ENCODE results near the gene STEEP1. TPM values are rescaled to one million over a fixed set of nuclear protein-coding genes. Genes with fewer than 3 reads are reported as not detected.

The STEEP1 gene
- total and polyA plus RNA-seq, 2 donors (not counting 3 experiments of a cell fraction or from before 2014, with no cell fraction given) = 12.1 to 23.1 TPM

GRCh38 chrX:119549327-119550016 is 15.7 kb downstream of the STEEP1 start:
- dilution Hi-C loops (cut with MboI; ENCODE audit: extremely low pct_ligation_motif_present, low sequenced_read_pairs) (no loop called here), intact Hi-C loops (cut with micrococcal nuclease) (no loop called here)
- DNase-seq (ENCODE audit: low read depth, low spot score) (no peak), FAIRE-seq (no peak)
- Histone ChIP-seq H4K20me1 (replicated peaks; ENCODE audit: control insufficient read depth, extremely low read depth, insufficient read depth, low read length) (no peaks in the 10 kb centered on the region), H3K9me1 (replicated peaks; ENCODE audit: control insufficient read depth, extremely low read depth, insufficient read depth, low read length) (no peaks in the 10 kb centered on the region), H3K9me3 (replicated peaks; ENCODE audit: control insufficient read depth, insufficient read depth, low read length) (no peaks in the 10 kb centered on the region), H3K4me3 (replicated peaks in 1 of 3; ENCODE audit: insufficient read depth in 1 of 3, low read depth in 1 of 3, low read length in 3 of 3) (no peak overlapping the region), H3K4me2 (ENCODE audit: insufficient read depth, low read length) (no peak overlapping the region), H3K79me2 (ENCODE audit: control insufficient read depth, insufficient read depth, low read length) (peaks cover 5% of the 10 kb centered on the region), H3K4me1 (ENCODE audit: control insufficient read depth, extremely low read depth, insufficient read depth, low read length) (no peaks in the 10 kb centered on the region), H3K27ac (ENCODE audit: insufficient read depth, low read depth, low read length) (no peak overlapping the region), H3K27me3 (ENCODE audit: control insufficient read depth in 2 of 2, insufficient read depth in 2 of 2, low read length in 2 of 2) (no peaks in the 10 kb centered on the region), H3K36me3 (ENCODE audit: control insufficient read depth in 2 of 2, extremely low read depth in 1 of 2, insufficient read depth in 2 of 2, low read length in 2 of 2) (no peaks in the 10 kb centered on the region), H2AFZ (ENCODE audit: low read depth, low read length) (no peak overlapping the region), H3K9ac (replicated peaks; ENCODE audit: extremely low read depth, insufficient read depth, low read length) (no peak overlapping the region)
- ChIA-PET POLR2A (no interaction called here), CTCF (interaction anchor here (1.2 kb wide), 1 partner anchor 21 kb away, joined by 3 read pairs; no protein-coding TSS in a partner anchor)
- TF ChIP-seq POLR2AphosphoS5 (IDR thresholded peaks at IDR 0.05; ENCODE audit: insufficient read depth, low read depth, low read length) = no peak
- TF ChIP-seq MAX (IDR thresholded peaks at IDR 0.05; ENCODE audit: insufficient read depth, insufficient read length) = no peak
- no peak for TF ChIP-seq JUN (IDR thresholded peaks at IDR 0.05; ENCODE audit: borderline replicate concordance, insufficient read depth, insufficient read length, low read depth)
- TF ChIP-seq FOS (IDR thresholded peaks at IDR 0.05; ENCODE audit: borderline replicate concordance, insufficient read depth, low read length) = no peak
- TF ChIP-seq CTCF (IDR thresholded peaks at IDR 0.05; ENCODE audit: extremely low read depth in 1 of 2, insufficient read depth in 1 of 2, low read depth in 1 of 2, low read length in 2 of 2) = no peak
- TF ChIP-seq GATA2 (IDR thresholded peaks at IDR 0.05; ENCODE audit: insufficient read depth, insufficient read length, low read depth, low read length) = no peak
- no peak for TF ChIP-seq EZH2 (IDR thresholded peaks at IDR 0.05; ENCODE audit: borderline replicate concordance, low read depth, low read length, severe bottlenecking)
- TF ChIP-seq POLR2A (IDR thresholded peaks at IDR 0.05; ENCODE audit: low read depth, low read length) = no peak
- no TSS peak for BruUV-seq (replicated peaks)

Measured in endothelial cell of umbilical vein (primary cell).